Upper lobe of left lung (tissue), 6 donors: Measurements from ENCODE around the gene CALN1. TPM values are rescaled to one million over a fixed set of nuclear protein-coding genes. Genes with fewer than 3 reads are reported as not detected.

Experiments used
- ATAC-seq, 2 donors: fragments of 200-7000 bp; cut with Tn5 transposase; one replicate each; pipeline ENCODE4 v1.9.1; 2022; ENCODE audit warnings: mild to moderate bottlenecking in 2 of 2, moderate library complexity in 2 of 2; ENCODE audit not compliant: low FRiP score in 2 of 2
- DNase-seq, 2 donors: peaks; one replicate each; pipeline ENCODE4 v3.0.0-alpha.2; 2019 to 2020
- H3K27ac ChIP-seq, 4 donors: fragments of 200-600 bp; sonication (generic); one replicate each; pipeline ENCODE4 v1.5.1; 2016 to 2019
- H3K27me3 ChIP-seq, 4 donors: fragments of 200-600 bp; sonication (generic); one replicate each; pipeline ENCODE4 v1.5.1; 2017 to 2019
- H3K36me3 ChIP-seq, 4 donors: fragments of 200-600 bp; sonication (generic); one replicate each; pipeline ENCODE4 v1.5.1; 2016 to 2019
- H3K4me1 ChIP-seq, 4 donors: fragments of 200-600 bp; sonication (generic); one replicate each; pipeline ENCODE4 v1.5.1; 2018 to 2019
- H3K4me3 ChIP-seq, 4 donors: fragments of 200-600 bp; sonication (generic); one replicate each; pipeline ENCODE4 v1.5.1; 2017 to 2019; ENCODE audit warnings: mild to moderate bottlenecking in 2 of 4, moderate library complexity in 1 of 4
- H3K9me3 ChIP-seq, 4 donors: fragments of 200-600 bp; sonication (generic); one replicate each; pipeline ENCODE4 v1.5.1; 2018 to 2019
- EP300 ChIP-seq, 4 donors: sonication (generic); formaldehyde crosslinking; IDR thresholded peaks; one replicate each; pipeline ENCODE4 v1.5.1; 2017; ENCODE audit warnings: antibody characterized with exemption in 4 of 4, control low read depth in 2 of 4
- POLR2A ChIP-seq, 4 donors: fragments of 450-650 bp; IDR thresholded peaks; one replicate each; pipeline ENCODE4 v1.5.1; 2016 to 2017; ENCODE audit warnings: antibody characterized with exemption in 4 of 4, mild to moderate bottlenecking in 2 of 4
- POLR2AphosphoS5 ChIP-seq, 2 donors: sonication (generic); formaldehyde crosslinking; IDR thresholded peaks; one replicate each; pipeline ENCODE4 v1.5.1; 2017; ENCODE audit warnings: antibody characterized with exemption in 2 of 2
- WGBS, 2 donors: methylation state at CpG; one replicate each; pipeline ENCODE4 v1.1.5; 2017 to 2018; 5-methylcytosine and 5-hydroxymethylcytosine counted together
- total RNA-seq, 6 donors: library from RNA; depleted of rRNA in 4 of 6; stranded (reverse); fragments of >200 nt in 4 of 6; gene quantifications; one replicate each; pipeline versions ENCODE4 v1.1.0 to v1.2.1, GENCODE V29; 2016 to 2021
- TF ChIP-seq, protein P1 (sequence below), 6 experiments: fragments of 450-650 bp in 4 of 6; fragments of 200-600 bp in 2 of 6; sonication (generic) in 2 of 6; IDR thresholded peaks; one replicate each; pipeline ENCODE4 v1.5.1; 2016 to 2019; ENCODE audit warnings: antibody characterized with exemption in 6 of 6
- donor health status: DM: no; HTN: no; CAD: no; lungs with moderate emphysema.
- donor health status: DM: no; HTN: yes; CAD: no; lungs with severe emphysema.

CALN1 gene
- total RNA-seq, 6 donors from 2014 or later, result 0.24 to 0.46 TPM; not detected in 4

GRCh38 chr7:72244826-72245398, 167.2 kb downstream of the CALN1 start:
- Histone ChIP-seq H3K9me3 (peaks cover 0 to 8% (median 0%) of the 10 kb centered on the region in 4 donors), H3K4me3 (no peak overlapping the region), H3K27ac (no peak overlapping the region), H3K27me3 (no peaks in the 10 kb centered on the region), H3K36me3 (no peaks in the 10 kb centered on the region), H3K4me1 (no peaks in the 10 kb centered on the region)
- DNase-seq, result no peak
- 81 to 83% methylated on average over 10 of the region's 10 CpGs for WGBS, 2 donors
- TF ChIP-seq EP300 (IDR thresholded peaks at IDR 0.05) (no peak), POLR2AphosphoS5 (IDR thresholded peaks at IDR 0.05) (no peak), POLR2A (IDR thresholded peaks at IDR 0.05) (no peak)
- TF ChIP-seq, protein P1, sequence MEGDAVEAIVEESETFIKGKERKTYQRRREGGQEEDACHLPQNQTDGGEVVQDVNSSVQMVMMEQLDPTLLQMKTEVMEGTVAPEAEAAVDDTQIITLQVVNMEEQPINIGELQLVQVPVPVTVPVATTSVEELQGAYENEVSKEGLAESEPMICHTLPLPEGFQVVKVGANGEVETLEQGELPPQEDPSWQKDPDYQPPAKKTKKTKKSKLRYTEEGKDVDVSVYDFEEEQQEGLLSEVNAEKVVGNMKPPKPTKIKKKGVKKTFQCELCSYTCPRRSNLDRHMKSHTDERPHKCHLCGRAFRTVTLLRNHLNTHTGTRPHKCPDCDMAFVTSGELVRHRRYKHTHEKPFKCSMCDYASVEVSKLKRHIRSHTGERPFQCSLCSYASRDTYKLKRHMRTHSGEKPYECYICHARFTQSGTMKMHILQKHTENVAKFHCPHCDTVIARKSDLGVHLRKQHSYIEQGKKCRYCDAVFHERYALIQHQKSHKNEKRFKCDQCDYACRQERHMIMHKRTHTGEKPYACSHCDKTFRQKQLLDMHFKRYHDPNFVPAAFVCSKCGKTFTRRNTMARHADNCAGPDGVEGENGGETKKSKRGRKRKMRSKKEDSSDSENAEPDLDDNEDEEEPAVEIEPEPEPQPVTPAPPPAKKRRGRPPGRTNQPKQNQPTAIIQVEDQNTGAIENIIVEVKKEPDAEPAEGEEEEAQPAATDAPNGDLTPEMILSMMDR (IDR thresholded peaks at IDR 0.05), result no peak
- no peak for ATAC-seq

DNA sequence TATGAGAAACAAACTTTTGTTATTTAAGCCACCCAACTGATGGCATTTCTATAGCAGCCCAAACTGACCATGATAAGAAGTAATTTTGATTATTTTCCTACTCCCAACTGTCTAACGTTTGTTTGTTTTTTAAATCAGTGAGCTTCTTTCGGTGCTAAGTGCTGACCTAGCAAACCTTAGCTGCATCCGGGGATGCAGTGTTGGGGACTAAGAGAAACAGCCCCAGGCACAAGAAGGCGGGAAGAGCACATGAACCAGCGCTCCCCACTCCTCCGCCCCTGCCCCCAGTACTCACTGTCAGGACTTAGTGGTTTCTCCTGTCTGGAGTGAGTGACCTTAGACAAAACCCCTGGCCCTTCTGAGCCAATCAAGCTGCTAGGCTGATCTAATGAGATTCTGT, 168.8 kb downstream of the CALN1 start:
- TF ChIP-seq, protein P1 (IDR thresholded peaks at IDR 0.05), result no peak
- TF ChIP-seq POLR2AphosphoS5 (IDR thresholded peaks at IDR 0.05) (no peak), EP300 (IDR thresholded peaks at IDR 0.05) (no peak), POLR2A (IDR thresholded peaks at IDR 0.05) (no peak)
- Histone ChIP-seq H3K9me3 (peaks cover 0 to 8% (median 0%) of the 10 kb centered on the region in 4 donors), H3K27me3 (no peaks in the 10 kb centered on the region), H3K27ac (no peak overlapping the region), H3K4me3 (no peak overlapping the region), H3K36me3 (no peaks in the 10 kb centered on the region), H3K4me1 (no peaks in the 10 kb centered on the region)
- DNase-seq, result no peak
- WGBS, 2 donors, result 74 to 79% methylated on average over 6 of the region's 6 CpGs
- no peak for ATAC-seq

GRCh38 chr7:72235351-72235750, 176.8 kb downstream of the CALN1 start:
- H3K27me3 ChIP-seq, result no peaks in the 10 kb centered on the region
- no peaks in the 10 kb centered on the region for H3K4me1 ChIP-seq
- DNase-seq (no peak), ATAC-seq (no peak)
- no peaks in the 10 kb centered on the region for H3K9me3 ChIP-seq
- no peaks in the 10 kb centered on the region for H3K36me3 ChIP-seq
- WGBS, 2 donors, result 74 to 88% methylated on average over 5 of the region's 5 CpGs
- no peak overlapping the region for H3K4me3 ChIP-seq
- no peak overlapping the region for H3K27ac ChIP-seq
- TF ChIP-seq POLR2A (IDR thresholded peaks at IDR 0.05) (no peak), POLR2AphosphoS5 (IDR thresholded peaks at IDR 0.05) (no peak), EP300 (IDR thresholded peaks at IDR 0.05) (no peak)
- TF ChIP-seq, protein P1 (IDR thresholded peaks at IDR 0.05), result no peak

GRCh38 chr7:72234086-72234485, 178.1 kb downstream of the CALN1 start:
- WGBS, 2 donors, result 67 to 69% methylated on average over 3 of the region's 3 CpGs
- Histone ChIP-seq H3K27me3 (no peaks in the 10 kb centered on the region), H3K4me1 (no peaks in the 10 kb centered on the region), H3K9me3 (no peaks in the 10 kb centered on the region), H3K4me3 (no peak overlapping the region), H3K36me3 (no peaks in the 10 kb centered on the region), H3K27ac (no peak overlapping the region)
- ATAC-seq (no peak), DNase-seq (no peak)
- no peak for TF ChIP-seq POLR2A (IDR thresholded peaks at IDR 0.05)

GRCh38 chr7:72230281-72230680, 181.9 kb downstream of the CALN1 start:
- Histone ChIP-seq H3K9me3 (no peaks in the 10 kb centered on the region), H3K27ac (no peak overlapping the region), H3K36me3 (no peaks in the 10 kb centered on the region), H3K27me3 (no peaks in the 10 kb centered on the region), H3K4me1 (no peaks in the 10 kb centered on the region), H3K4me3 (no peak overlapping the region)
- ATAC-seq, result no peak
- TF ChIP-seq POLR2AphosphoS5 (IDR thresholded peaks at IDR 0.05), result no peak
- TF ChIP-seq POLR2A (IDR thresholded peaks at IDR 0.05), result no peak
- TF ChIP-seq, protein P1 (IDR thresholded peaks at IDR 0.05), result no peak
- no peak for TF ChIP-seq EP300 (IDR thresholded peaks at IDR 0.05)
- 74 to 77% methylated on average over 4 of the region's 4 CpGs for WGBS, 2 donors
- no peak for DNase-seq
